Ovary (tissue), 3 donors: ENCODE data around the gene PCBP2.

Source experiments
- EP300 ChIP-seq: sonication (generic); formaldehyde crosslinking; IDR thresholded peaks from one replicate; pipeline ENCODE4 v1.6.1; 2017; ENCODE audit warnings: antibody characterized with exemption
- TF ChIP-seq, protein P1 (sequence below), 3 donors: fragments of 450-650 bp in 2 of 3; fragments of 200-600 bp in 1 of 3; IDR thresholded peaks; one replicate each; pipeline versions ENCODE4 v1.5.1 to v1.8.0; 2016 to 2022; ENCODE audit warnings: antibody characterized with exemption in 3 of 3, mild to moderate bottlenecking in 1 of 3
- donor health status: DM: no; HTN: no; CAD: no.

DNA sequence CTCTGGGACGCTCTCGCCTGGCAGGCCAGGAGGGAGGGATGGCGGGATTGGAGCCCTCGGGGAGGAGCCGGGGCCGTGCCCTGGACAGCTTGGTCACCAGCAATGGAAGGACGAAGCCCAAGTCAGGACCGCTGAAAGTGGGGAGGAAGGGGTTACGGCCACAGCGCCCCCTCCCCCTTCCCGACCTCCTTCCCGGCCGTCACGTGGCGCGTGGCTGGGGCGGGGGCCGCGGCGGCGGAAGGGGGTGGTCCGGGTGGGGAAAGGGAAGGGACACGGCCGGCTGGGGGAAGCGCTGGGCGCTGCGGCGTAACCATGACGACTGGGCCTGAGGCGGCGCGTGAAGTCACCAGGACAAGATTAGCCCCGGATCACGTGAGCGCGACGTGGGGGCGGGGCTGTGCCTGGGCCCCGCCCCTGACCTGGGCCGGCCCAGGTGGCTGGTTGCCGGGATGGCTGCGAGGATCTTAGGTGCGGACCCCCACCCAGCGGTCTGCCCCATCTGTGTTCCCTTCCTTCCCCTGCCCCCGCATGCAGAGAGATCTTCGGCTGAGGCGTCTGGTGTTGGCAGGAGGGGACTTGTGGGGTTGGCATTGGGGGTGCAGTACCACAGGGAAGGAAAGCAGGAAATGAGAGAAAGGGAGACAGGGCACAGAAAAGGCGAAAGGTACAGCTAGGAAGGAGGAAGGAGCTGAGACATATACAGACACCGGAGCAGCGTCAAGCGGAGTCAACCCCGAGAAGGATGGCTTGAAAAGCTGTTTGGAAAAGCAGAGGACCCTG, 41.1 kb downstream of the PCBP2 start:
- no peak for TF ChIP-seq EP300
- TF ChIP-seq, protein P1, sequence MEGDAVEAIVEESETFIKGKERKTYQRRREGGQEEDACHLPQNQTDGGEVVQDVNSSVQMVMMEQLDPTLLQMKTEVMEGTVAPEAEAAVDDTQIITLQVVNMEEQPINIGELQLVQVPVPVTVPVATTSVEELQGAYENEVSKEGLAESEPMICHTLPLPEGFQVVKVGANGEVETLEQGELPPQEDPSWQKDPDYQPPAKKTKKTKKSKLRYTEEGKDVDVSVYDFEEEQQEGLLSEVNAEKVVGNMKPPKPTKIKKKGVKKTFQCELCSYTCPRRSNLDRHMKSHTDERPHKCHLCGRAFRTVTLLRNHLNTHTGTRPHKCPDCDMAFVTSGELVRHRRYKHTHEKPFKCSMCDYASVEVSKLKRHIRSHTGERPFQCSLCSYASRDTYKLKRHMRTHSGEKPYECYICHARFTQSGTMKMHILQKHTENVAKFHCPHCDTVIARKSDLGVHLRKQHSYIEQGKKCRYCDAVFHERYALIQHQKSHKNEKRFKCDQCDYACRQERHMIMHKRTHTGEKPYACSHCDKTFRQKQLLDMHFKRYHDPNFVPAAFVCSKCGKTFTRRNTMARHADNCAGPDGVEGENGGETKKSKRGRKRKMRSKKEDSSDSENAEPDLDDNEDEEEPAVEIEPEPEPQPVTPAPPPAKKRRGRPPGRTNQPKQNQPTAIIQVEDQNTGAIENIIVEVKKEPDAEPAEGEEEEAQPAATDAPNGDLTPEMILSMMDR (IDR thresholded peaks at IDR 0.05) = no peak
